Neural cell (in vitro differentiated cells): ENCODE results near the gene THEM4.

Experiments used
- POLR2AphosphoS5 ChIP-seq: IDR thresholded peaks from 2 replicates; pipeline ENCODE4 v1.6.1; 2012
- RAD21 ChIP-seq: fragments of 450-650 bp; conservative IDR thresholded peaks from 2 replicates; pipeline ENCODE4 v1.6.1; 2014; ENCODE audit warnings: antibody characterized with exemption, mild to moderate bottlenecking, moderate library complexity
- TF ChIP-seq, protein P1 (sequence below): fragments of 450-650 bp; IDR thresholded peaks from 2 replicates; pipeline ENCODE4 v1.5.1; 2014; ENCODE audit warnings: antibody characterized with exemption, mild to moderate bottlenecking, moderate library complexity; ENCODE audit not compliant: poor library complexity, severe bottlenecking

DNA sequence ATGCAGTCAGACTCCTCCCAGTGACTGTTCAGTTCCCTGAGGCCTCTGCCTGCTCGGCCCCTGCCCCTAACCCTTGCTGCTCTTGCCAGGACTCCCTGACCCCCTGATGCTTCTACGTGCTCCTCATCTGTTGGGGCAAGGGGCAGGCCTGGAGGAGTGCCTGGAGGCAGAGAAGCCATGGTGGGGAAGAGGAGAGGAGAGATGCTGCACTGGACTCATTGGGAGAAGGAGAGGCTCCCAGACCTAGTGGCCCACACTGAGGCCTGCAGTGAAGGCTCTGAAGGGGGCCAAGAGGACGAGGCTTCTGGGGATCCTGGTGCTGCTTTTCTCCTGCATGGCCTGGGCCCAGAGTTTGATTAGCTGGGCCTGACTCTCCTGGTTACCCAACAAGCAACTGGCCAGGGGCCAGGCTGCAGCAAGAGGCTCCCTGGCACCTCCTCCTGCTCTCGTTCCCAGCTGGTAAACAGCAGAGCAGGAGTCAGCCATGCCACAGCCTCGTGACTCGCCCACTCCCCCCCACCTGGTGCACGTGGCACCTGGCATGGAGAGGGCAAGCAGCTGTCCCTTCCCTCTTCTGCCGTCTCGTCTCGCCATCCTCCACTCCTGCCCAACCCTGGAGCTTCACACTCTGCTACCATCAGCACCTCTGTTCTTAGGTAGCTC, 76.9 kb downstream of the THEM4 start:
- no peak for TF ChIP-seq RAD21
- TF ChIP-seq, protein P1, sequence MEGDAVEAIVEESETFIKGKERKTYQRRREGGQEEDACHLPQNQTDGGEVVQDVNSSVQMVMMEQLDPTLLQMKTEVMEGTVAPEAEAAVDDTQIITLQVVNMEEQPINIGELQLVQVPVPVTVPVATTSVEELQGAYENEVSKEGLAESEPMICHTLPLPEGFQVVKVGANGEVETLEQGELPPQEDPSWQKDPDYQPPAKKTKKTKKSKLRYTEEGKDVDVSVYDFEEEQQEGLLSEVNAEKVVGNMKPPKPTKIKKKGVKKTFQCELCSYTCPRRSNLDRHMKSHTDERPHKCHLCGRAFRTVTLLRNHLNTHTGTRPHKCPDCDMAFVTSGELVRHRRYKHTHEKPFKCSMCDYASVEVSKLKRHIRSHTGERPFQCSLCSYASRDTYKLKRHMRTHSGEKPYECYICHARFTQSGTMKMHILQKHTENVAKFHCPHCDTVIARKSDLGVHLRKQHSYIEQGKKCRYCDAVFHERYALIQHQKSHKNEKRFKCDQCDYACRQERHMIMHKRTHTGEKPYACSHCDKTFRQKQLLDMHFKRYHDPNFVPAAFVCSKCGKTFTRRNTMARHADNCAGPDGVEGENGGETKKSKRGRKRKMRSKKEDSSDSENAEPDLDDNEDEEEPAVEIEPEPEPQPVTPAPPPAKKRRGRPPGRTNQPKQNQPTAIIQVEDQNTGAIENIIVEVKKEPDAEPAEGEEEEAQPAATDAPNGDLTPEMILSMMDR = no peak
- no peak for TF ChIP-seq POLR2AphosphoS5
